ENCODE measurements around the gene GCA.

GCA gene

GRCh38 chr2:162300266-162300665, 43.7 kb upstream of the GCA start:
- no peaks in the 10 kb centered on the region for H3K36me3 ChIP-seq (ENCODE audit: control insufficient read depth in 1 of 2, insufficient read depth in 2 of 2, low read length in 2 of 2)
- H2BK5ac ChIP-seq (ENCODE audit: low read depth, low read length, poor library complexity) = no peak overlapping the region
- H3K79me2 ChIP-seq (ENCODE audit: control insufficient read depth, insufficient read depth, low read length, poor library complexity) = no peaks in the 10 kb centered on the region
- no peak overlapping the region for H3K4me3 ChIP-seq (ENCODE audit: low read depth, low read length)
- no peak overlapping the region for H4K91ac ChIP-seq (ENCODE audit: low read depth, low read length)
- no peak overlapping the region for H3K9ac ChIP-seq (ENCODE audit: low read length)
- no peak for DNase-seq
- H4K12ac ChIP-seq (ENCODE audit: low read depth, low read length) = no peak overlapping the region
- H3K4me1 ChIP-seq (ENCODE audit: control insufficient read depth in 1 of 2, insufficient read depth in 2 of 2, low read length in 2 of 2) = no peaks in the 10 kb centered on the region
- H3K27me3 ChIP-seq (ENCODE audit: insufficient read depth, low read length) = no peaks in the 10 kb centered on the region
- H2AFZ ChIP-seq (ENCODE audit: insufficient read depth, low read length, poor library complexity) = no peak overlapping the region
- H3K4ac ChIP-seq (ENCODE audit: low read depth, low read length) = no peak overlapping the region
- no peak overlapping the region for H2AK5ac ChIP-seq (ENCODE audit: low read length)
- no peak overlapping the region for H2BK12ac ChIP-seq (ENCODE audit: low read length)
- H3K23ac ChIP-seq (ENCODE audit: low read length) = no peak overlapping the region
- no peak overlapping the region for H4K8ac ChIP-seq (ENCODE audit: low read depth, low read length)
- peaks cover 2% of the 10 kb centered on the region for H3K79me1 ChIP-seq (ENCODE audit: low read length)
- H3K14ac ChIP-seq (ENCODE audit: low read length) = no peak overlapping the region
- no peak overlapping the region for H3K18ac ChIP-seq (ENCODE audit: low read length)
- H3K27ac ChIP-seq (ENCODE audit: low read depth, low read length) = no peak overlapping the region
- no peaks in the 10 kb centered on the region for H3K9me3 ChIP-seq (ENCODE audit: insufficient read depth, low read depth, low read length)
- H2BK120ac ChIP-seq (ENCODE audit: insufficient read depth, low read length, poor library complexity) = no peak overlapping the region
- no peak overlapping the region for H3K4me2 ChIP-seq (ENCODE audit: low read length)

- Histone ChIP-seq H4K12ac (ENCODE audit: low read depth, low read length) (no peak overlapping the region), H3K9me3 (ENCODE audit: insufficient read depth, low read depth, low read length) (no peaks in the 10 kb centered on the region), H3K4me2 (ENCODE audit: low read length) (no peak overlapping the region), H3K14ac (ENCODE audit: low read length) (no peak overlapping the region), H3K18ac (ENCODE audit: low read length) (no peak overlapping the region), H3K23ac (ENCODE audit: low read length) (no peak overlapping the region), H4K91ac (ENCODE audit: low read depth, low read length) (no peak overlapping the region), H3K79me2 (ENCODE audit: control insufficient read depth, insufficient read depth, low read length, poor library complexity) (no peaks in the 10 kb centered on the region), H3K27ac (ENCODE audit: low read depth, low read length) (no peak overlapping the region), H3K79me1 (ENCODE audit: low read length) (no peaks in the 10 kb centered on the region), H2BK120ac (ENCODE audit: insufficient read depth, low read length, poor library complexity) (no peak overlapping the region), H3K4ac (ENCODE audit: low read depth, low read length) (no peak overlapping the region), H3K27me3 (ENCODE audit: insufficient read depth, low read length) (no peaks in the 10 kb centered on the region), H2AK5ac (ENCODE audit: low read length) (no peak overlapping the region), H4K8ac (ENCODE audit: low read depth, low read length) (no peak overlapping the region), H3K4me1 (ENCODE audit: control insufficient read depth in 1 of 2, insufficient read depth in 2 of 2, low read length in 2 of 2) (no peaks in the 10 kb centered on the region), H2BK12ac (ENCODE audit: low read length) (no peak overlapping the region), H3K9ac (ENCODE audit: low read length) (no peak overlapping the region), H3K36me3 (ENCODE audit: control insufficient read depth in 1 of 2, insufficient read depth in 2 of 2, low read length in 2 of 2) (no peaks in the 10 kb centered on the region), H2AFZ (ENCODE audit: insufficient read depth, low read length, poor library complexity) (no peak overlapping the region), H3K4me3 (ENCODE audit: low read depth, low read length) (no peak overlapping the region), H2BK5ac (ENCODE audit: low read depth, low read length, poor library complexity) (no peak overlapping the region)
- DNase-seq = peak; percentile 39 to 84
- no CpG with 5 or more reads among the region's 6 CpGs for WGBS (ENCODE audit: extremely low coverage, insufficient coverage, insufficient read length)
These were observed 42.7 kb upstream of the GCA start for GRCh38 chr2:162301151-162301804.

GRCh38 chr2:162301877-162302276, 42.1 kb upstream of the GCA start:
- H4K12ac ChIP-seq (ENCODE audit: low read depth, low read length) = no peak overlapping the region
- H2BK5ac ChIP-seq (ENCODE audit: low read depth, low read length, poor library complexity) = no peak overlapping the region
- no peak overlapping the region for H3K9ac ChIP-seq (ENCODE audit: low read length)
- no CpG with 5 or more reads among the region's 1 CpG for WGBS (ENCODE audit: extremely low coverage, insufficient coverage, insufficient read length)
- DNase-seq = no peak
- H3K79me1 ChIP-seq (ENCODE audit: low read length) = no peaks in the 10 kb centered on the region
- no peak overlapping the region for H2BK12ac ChIP-seq (ENCODE audit: low read length)
- no peaks in the 10 kb centered on the region for H3K9me3 ChIP-seq (ENCODE audit: insufficient read depth, low read depth, low read length)
- no peaks in the 10 kb centered on the region for H3K4me1 ChIP-seq (ENCODE audit: control insufficient read depth in 1 of 2, insufficient read depth in 2 of 2, low read length in 2 of 2)
- no peak overlapping the region for H4K8ac ChIP-seq (ENCODE audit: low read depth, low read length)
- H2AK5ac ChIP-seq (ENCODE audit: low read length) = no peak overlapping the region
- no peak overlapping the region for H2AFZ ChIP-seq (ENCODE audit: insufficient read depth, low read length, poor library complexity)
- no peak overlapping the region for H3K4ac ChIP-seq (ENCODE audit: low read depth, low read length)
- no peak overlapping the region for H3K27ac ChIP-seq (ENCODE audit: low read depth, low read length)
- H3K4me3 ChIP-seq (ENCODE audit: low read depth, low read length) = no peak overlapping the region
- no peaks in the 10 kb centered on the region for H3K36me3 ChIP-seq (ENCODE audit: control insufficient read depth in 1 of 2, insufficient read depth in 2 of 2, low read length in 2 of 2)
- no peak overlapping the region for H3K23ac ChIP-seq (ENCODE audit: low read length)
- H3K18ac ChIP-seq (ENCODE audit: low read length) = no peak overlapping the region
- no peak overlapping the region for H3K4me2 ChIP-seq (ENCODE audit: low read length)
- no peak overlapping the region for H3K14ac ChIP-seq (ENCODE audit: low read length)
- no peaks in the 10 kb centered on the region for H3K27me3 ChIP-seq (ENCODE audit: insufficient read depth, low read length)
- H3K79me2 ChIP-seq (ENCODE audit: control insufficient read depth, insufficient read depth, low read length, poor library complexity) = no peaks in the 10 kb centered on the region
- no peak overlapping the region for H4K91ac ChIP-seq (ENCODE audit: low read depth, low read length)
- H2BK120ac ChIP-seq (ENCODE audit: insufficient read depth, low read length, poor library complexity) = no peak overlapping the region

- Histone ChIP-seq H3K4me2 (ENCODE audit: low read length) (no peak overlapping the region), H2AFZ (ENCODE audit: insufficient read depth, low read length, poor library complexity) (no peak overlapping the region), H3K4me1 (ENCODE audit: control insufficient read depth in 1 of 2, insufficient read depth in 2 of 2, low read length in 2 of 2) (no peaks in the 10 kb centered on the region), H2BK5ac (ENCODE audit: low read depth, low read length, poor library complexity) (no peak overlapping the region), H2BK120ac (ENCODE audit: insufficient read depth, low read length, poor library complexity) (no peak overlapping the region), H4K91ac (ENCODE audit: low read depth, low read length) (no peak overlapping the region), H3K18ac (ENCODE audit: low read length) (no peak overlapping the region), H3K27ac (ENCODE audit: low read depth, low read length) (no peak overlapping the region), H3K23ac (ENCODE audit: low read length) (no peak overlapping the region), H4K8ac (ENCODE audit: low read depth, low read length) (no peak overlapping the region), H2BK12ac (ENCODE audit: low read length) (no peak overlapping the region), H3K27me3 (ENCODE audit: insufficient read depth, low read length) (no peaks in the 10 kb centered on the region), H3K14ac (ENCODE audit: low read length) (no peak overlapping the region), H3K79me2 (ENCODE audit: control insufficient read depth, insufficient read depth, low read length, poor library complexity) (no peaks in the 10 kb centered on the region), H3K4me3 (ENCODE audit: low read depth, low read length) (no peak overlapping the region), H3K9ac (ENCODE audit: low read length) (no peak overlapping the region), H2AK5ac (ENCODE audit: low read length) (no peak overlapping the region), H3K79me1 (ENCODE audit: low read length) (no peaks in the 10 kb centered on the region), H3K4ac (ENCODE audit: low read depth, low read length) (no peak overlapping the region), H4K12ac (ENCODE audit: low read depth, low read length) (no peak overlapping the region), H3K9me3 (ENCODE audit: insufficient read depth, low read depth, low read length) (no peaks in the 10 kb centered on the region), H3K36me3 (ENCODE audit: control insufficient read depth in 1 of 2, insufficient read depth in 2 of 2, low read length in 2 of 2) (no peaks in the 10 kb centered on the region)
- WGBS (ENCODE audit: extremely low coverage, insufficient coverage, insufficient read length) = no CpG with 5 or more reads among the region's 3 CpGs
- DNase-seq = no peak
These were observed 38.0 kb upstream of the GCA start for GRCh38 chr2:162305901-162306300.

Data from trophoblast cell (in vitro differentiated cells and primary cell).